HG03135 (cell line): ENCODE data around the gene HPDL.

Experiments used
- ATAC-seq: cut with Tn5 transposase; IDR thresholded peaks from one replicate; pipeline ENCODE4 v1.9.1; 2021; ENCODE audit warnings: mild to moderate bottlenecking, moderate library complexity; ENCODE audit not compliant: unreplicated experiment

HPDL gene

GRCh38 chr1:45321444-45321843 is 5.3 kb upstream of the HPDL start:
- ATAC-seq = no peak

- no peak for ATAC-seq
These were observed 4.1 kb upstream of the HPDL start for GRCh38 chr1:45322486-45323040.

- ATAC-seq = no peak
These were observed 716 bp upstream of the HPDL start for GRCh38 chr1:45325851-45326506.

GRCh38 chr1:45327644-45328515 is 1.2 kb downstream of the HPDL start:
- no peak for ATAC-seq

GRCh38 chr1:45328680-45329079 is 2.0 kb downstream of the HPDL start:
- no peak for ATAC-seq

- no peak for ATAC-seq
These were observed 2.8 kb downstream of the HPDL start for GRCh38 chr1:45329445-45329844.

- ATAC-seq = no peak
These were observed 5.0 kb downstream of the HPDL start for GRCh38 chr1:45331436-45332345.

GRCh38 chr1:45332346-45332720 is 5.6 kb downstream of the HPDL start:
- ATAC-seq = no peak

GRCh38 chr1:45334308-45335245 is 7.9 kb downstream of the HPDL start:
- no peak for ATAC-seq

GRCh38 chr1:45335855-45336324 is 9.2 kb downstream of the HPDL start:
- ATAC-seq = no peak

- no peak for ATAC-seq
These were observed 11.1 kb downstream of the HPDL start for GRCh38 chr1:45337630-45338325.

GRCh38 chr1:45339789-45340558 is 13.3 kb downstream of the HPDL start, which contains the start of the genes MUTYH and TOE1:
MUTYH (minus strand) TSS chr1:45340440; CDS start chr1:45334505, 5,935 bp downstream.
TOE1 (plus strand) TSS chr1:45340170; CDS start chr1:45340253, 83 bp downstream.
- ATAC-seq = peak; percentile 75

GRCh38 chr1:45340816-45341466 is 14.2 kb downstream of the HPDL start:
- no peak for ATAC-seq

- no peak for ATAC-seq
These were observed 17.8 kb downstream of the HPDL start for GRCh38 chr1:45344499-45344898.

GRCh38 chr1:45345014-45345413 is 18.3 kb downstream of the HPDL start:
- no peak for ATAC-seq

- no peak for ATAC-seq
These were observed 19.8 kb downstream of the HPDL start for GRCh38 chr1:45346473-45346872.

GRCh38 chr1:45348020-45348419 is 21.3 kb downstream of the HPDL start:
- no peak for ATAC-seq

GRCh38 chr1:45348609-45348965 is 21.9 kb downstream of the HPDL start:
- no peak for ATAC-seq
